Adrenal gland (tissue), 5 donors: ENCODE data around the gene ACOT12.

Experiments
- CTCF ChIP-seq, 6 experiments: fragments of 450-650 bp in 4 of 6; fragments of 200-600 bp in 2 of 6; sonication (generic) in 1 of 6; IDR thresholded peaks; 1 replicate in 5 of 6; 2 replicates in 1 of 6; pipeline versions ENCODE4 v1.5.1 to v1.8.0; 2016 to 2021; ENCODE audit warnings: antibody characterized with exemption in 6 of 6, mild to moderate bottlenecking in 2 of 6, moderate library complexity in 1 of 6
- POLR2A ChIP-seq, 2 donors: fragments of 450-650 bp; IDR thresholded peaks; one replicate each; pipeline ENCODE4 v1.6.1; 2017; ENCODE audit warnings: antibody characterized with exemption in 2 of 2, mild to moderate bottlenecking in 2 of 2, moderate library complexity in 1 of 2
- donor health status: DM: no; HTN: no; CAD: no.

- TF ChIP-seq CTCF (IDR thresholded peaks at IDR 0.05): no peak
- no peak for TF ChIP-seq POLR2A (IDR thresholded peaks at IDR 0.05)
Observed at GRCh38 chr5:81300921-81301270, 93.0 kb downstream of the ACOT12 start.
